Measurements from ENCODE around the gene YBX1. TPM values are rescaled to one million over a fixed set of nuclear protein-coding genes. Genes with fewer than 3 reads are reported as not detected.
A peak's percentile ranks its signal among the peaks of the same experiment; 100 is the strongest.
"Not testable (repeated sequence)": the region's sequence is repeated elsewhere in the genome, so short reads cannot be mapped to it uniquely, and the experiment has no call there.

YBX1 gene
- polyA plus RNA-seq, 3 donors from 2014 or later = 51.5 to 70.0 (median 69.4) TPM

DNA sequence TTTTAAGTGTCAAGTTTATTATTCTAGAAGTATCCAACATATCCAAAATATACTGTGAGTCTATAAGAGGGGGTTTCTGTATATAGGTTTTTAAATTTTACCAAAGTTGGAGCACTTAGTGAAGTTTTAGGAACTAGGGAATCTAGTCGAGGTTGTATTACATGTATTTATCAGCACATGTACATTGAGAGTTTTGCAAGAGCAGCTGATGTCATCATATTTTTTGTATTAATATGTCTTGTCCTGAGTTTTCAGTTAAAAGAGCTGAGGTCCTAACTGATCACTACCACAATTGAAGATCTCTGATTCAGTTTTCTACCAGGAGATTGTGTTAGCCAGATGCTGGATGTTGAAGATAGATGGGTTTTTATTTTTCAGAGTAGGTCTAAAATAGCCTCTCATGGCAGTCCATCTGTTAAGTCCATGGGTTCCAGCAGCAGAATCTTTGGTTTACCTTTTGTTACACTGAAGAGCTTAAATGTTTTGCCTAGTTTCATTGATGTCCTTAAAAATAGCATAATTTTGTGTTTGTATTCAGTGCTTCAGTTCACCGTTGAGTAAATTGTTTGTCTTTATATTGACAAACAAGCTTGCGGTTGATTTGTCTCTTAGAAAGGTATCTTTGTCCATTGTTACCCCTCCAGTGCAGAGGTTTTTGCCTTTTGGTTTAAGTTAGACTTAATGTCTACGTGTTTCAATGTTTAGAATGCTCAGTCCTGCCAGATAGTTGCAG, 16.0 kb downstream of the YBX1 start:
- H3K9me3 Mint-ChIP-seq = no peaks in the 10 kb centered on the region

DNA sequence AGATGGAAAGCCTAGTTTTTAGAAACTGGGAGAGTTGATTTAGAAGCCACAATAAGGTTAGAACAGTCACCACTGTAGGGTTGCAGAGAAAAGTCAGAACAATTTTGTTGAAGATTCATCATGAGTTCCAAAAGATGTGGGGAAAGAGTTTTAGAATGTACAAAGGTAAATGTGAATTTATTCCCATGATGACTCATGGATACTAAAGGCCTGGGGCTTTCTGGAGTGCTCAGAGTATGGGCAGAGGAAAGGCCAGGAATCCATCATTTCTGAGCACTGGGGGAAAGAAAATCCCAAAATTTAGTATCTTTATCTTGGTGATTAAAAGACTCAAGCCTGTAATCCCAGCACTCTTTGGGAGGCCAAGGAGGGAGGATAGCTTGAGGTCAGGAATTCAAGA, 17.8 kb downstream of the YBX1 start:
- Mint-ChIP-seq H3K27ac (peak overlapping the region in 3 of 6 donors; percentile 17 to 64 (median 49)), H3K4me1 (peaks cover 11 to 15% of the 10 kb centered on the region in 2 donors), H3K27me3 (ENCODE audit: low read depth in 3 of 3) (peaks cover 2 to 9% (median 4%) of the 10 kb centered on the region in 3 donors), H3K36me3 (peaks cover 3 to 64% (median 30%) of the 10 kb centered on the region in 3 donors), H3K4me3 (no peak overlapping the region), H3K9me3 (no peaks in the 10 kb centered on the region)
- no peak for DNase-seq

More for the DNA sequence above, 16.0 kb downstream of the YBX1 start:
- peak overlapping the region in 2 of 6 donors; percentile 24 to 79 for H3K27ac Mint-ChIP-seq
- peaks cover 3 to 49% (median 21%) of the 10 kb centered on the region in 3 donors for H3K36me3 Mint-ChIP-seq
- H3K27me3 Mint-ChIP-seq (ENCODE audit: low read depth in 3 of 3) = peaks cover 2 to 9% (median 4%) of the 10 kb centered on the region in 3 donors
- peaks cover 20 to 26% of the 10 kb centered on the region in 2 donors for H3K4me1 Mint-ChIP-seq
- DNase-seq = no peak
- no peak overlapping the region for H3K4me3 Mint-ChIP-seq

DNA sequence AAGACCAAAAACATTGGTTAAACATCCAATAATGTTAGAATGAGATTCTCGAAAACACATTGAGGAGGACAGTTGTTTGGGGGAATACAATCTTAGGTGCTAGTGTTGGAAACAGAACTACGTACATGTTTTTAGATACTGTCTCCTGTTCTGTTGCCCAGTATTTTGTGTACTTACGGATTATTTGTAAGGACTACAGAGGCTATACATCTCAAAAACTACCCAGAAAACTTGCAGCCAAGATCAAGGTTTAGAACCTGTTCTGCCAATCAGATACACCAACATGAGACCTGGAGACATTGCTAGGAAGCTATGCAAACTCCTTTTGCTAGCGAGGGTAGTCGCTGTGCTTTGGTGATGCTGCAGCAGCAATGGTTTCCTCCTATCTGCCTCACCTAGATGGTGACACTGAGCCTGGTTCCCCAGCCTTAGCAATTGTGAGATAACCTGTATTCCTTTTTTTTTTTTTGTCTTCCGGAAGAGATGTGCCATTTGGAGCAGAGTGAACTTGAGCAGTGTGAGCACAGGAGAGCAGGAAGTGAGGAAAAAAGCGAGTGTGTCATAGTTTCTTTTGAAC, 21.8 kb downstream of the YBX1 start:
- Mint-ChIP-seq H3K27ac (peak overlapping the region in 4 of 6 donors; percentile 19 to 50 (median 34)), H3K27me3 (ENCODE audit: low read depth in 3 of 3) (peaks cover 2 to 5% (median 4%) of the 10 kb centered on the region in 3 donors), H3K4me3 (no peak overlapping the region), H3K36me3 (peaks cover 0 to 67% (median 24%) of the 10 kb centered on the region in 3 donors), H3K4me1 (peaks cover 1 to 7% of the 10 kb centered on the region in 2 donors), H3K9me3 (no peaks in the 10 kb centered on the region)
- DNase-seq = no peak

DNA sequence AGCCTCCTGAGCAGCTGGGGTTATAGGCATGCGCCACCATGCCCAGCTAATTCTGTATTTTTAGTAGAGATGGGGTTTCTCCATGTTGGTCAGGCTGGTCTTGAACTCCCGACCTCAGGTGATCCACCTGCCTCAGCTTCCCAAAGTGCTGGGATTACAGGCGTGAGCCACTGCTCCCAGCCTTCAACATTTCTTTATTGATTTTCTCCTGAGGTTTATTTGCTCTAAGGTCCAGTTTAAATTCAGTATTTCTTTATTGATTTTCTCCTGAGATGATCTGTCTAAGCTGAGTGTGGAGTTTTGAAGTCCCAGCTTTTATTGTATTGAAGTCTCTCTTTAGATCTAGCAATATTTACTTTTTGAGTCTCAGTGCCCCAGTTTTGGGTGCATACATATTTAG, 30.6 kb downstream of the YBX1 start:
- H3K27ac Mint-ChIP-seq; H3K4me3 Mint-ChIP-seq; DNase-seq; H3K27me3 Mint-ChIP-seq (ENCODE audit: low read depth in 3 of 3): not testable (repeated sequence)
- Mint-ChIP-seq H3K9me3 (peaks cover 13 to 25% (median 19%) of the 10 kb centered on the region in 6 donors), H3K36me3 (peaks cover 42 to 59% (median 59%) of the 10 kb centered on the region in 3 donors), H3K4me1 (peaks cover 6 to 23% of the 10 kb centered on the region in 2 donors)

DNA sequence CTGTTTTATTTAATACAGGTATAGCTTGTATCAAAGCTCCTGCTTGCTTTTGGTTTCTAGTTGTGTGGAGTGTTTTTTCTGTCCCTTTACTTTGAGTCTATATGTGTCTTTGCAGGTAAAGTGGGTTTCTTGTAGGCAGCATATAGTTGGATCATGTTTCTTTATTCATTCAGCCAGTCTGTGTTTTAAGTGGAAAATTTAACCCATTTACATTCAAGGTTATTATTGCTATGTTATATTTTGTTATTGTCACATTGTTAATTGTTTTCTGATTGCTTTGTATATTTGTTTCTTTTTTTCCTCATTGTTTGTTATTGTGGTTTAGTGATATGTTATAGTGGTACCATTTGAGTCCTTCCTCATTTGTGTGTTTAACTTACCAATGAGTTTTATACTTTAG, 31.1 kb downstream of the YBX1 start:
- no peak overlapping the region for H3K4me3 Mint-ChIP-seq
- H3K4me1 Mint-ChIP-seq = peaks cover 6 to 23% of the 10 kb centered on the region in 2 donors
- H3K27ac Mint-ChIP-seq = no peak overlapping the region
- H3K9me3 Mint-ChIP-seq = peaks cover 13 to 25% (median 19%) of the 10 kb centered on the region in 6 donors
- H3K27me3 Mint-ChIP-seq (ENCODE audit: low read depth in 3 of 3) = peaks cover 0 to 5% (median 0%) of the 10 kb centered on the region in 3 donors
- DNase-seq = no peak
- peaks cover 42 to 59% (median 55%) of the 10 kb centered on the region in 3 donors for H3K36me3 Mint-ChIP-seq

DNA sequence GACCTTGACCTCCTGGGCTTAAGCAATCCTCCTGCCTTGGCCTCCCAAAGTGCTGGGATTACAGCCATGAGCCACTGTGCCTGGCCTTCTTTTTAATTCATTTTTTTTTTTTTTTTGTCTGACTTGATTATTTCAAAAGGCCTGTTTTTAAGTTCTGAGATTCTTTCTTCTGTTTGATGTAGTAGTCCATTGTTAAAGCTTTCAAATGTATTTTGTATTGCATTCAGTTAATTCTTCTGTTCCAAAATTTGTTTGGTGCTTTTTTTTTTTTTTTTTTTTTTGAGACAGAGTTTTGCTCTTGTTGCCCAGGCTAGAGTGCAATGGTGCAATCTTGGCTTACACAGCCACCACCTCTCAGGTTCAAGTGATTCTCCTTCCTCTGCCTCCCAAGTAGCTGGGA, 32.2 kb downstream of the YBX1 start:
- Mint-ChIP-seq H3K9me3 (peaks cover 13 to 25% (median 19%) of the 10 kb centered on the region in 6 donors), H3K36me3 (peaks cover 42 to 57% (median 53%) of the 10 kb centered on the region in 3 donors), H3K4me1 (peaks cover 6 to 23% of the 10 kb centered on the region in 2 donors)
- H3K27ac Mint-ChIP-seq; H3K4me3 Mint-ChIP-seq; H3K27me3 Mint-ChIP-seq (ENCODE audit: low read depth in 3 of 3); DNase-seq: not testable (repeated sequence)

DNA sequence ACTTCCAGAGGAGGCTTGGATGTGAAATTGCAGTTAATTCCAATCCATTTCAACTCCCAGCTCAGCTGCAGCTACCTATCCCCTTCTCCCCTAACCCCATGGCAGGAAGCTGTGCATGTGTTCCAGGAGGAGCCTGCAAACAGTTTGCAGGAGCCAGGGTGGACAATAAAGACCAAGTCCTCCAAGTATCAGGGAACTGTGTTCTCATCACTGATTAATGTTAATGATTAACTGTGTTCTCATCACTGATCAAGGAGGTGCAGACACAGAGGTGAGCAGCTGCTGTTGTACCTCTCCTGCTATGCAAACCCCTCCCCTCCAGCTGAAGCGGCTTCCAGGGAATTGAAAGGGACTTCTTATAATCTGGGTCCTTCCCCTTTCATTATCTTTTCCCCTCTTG, 38.6 kb downstream of the YBX1 start:
- H3K27me3 Mint-ChIP-seq (ENCODE audit: low read depth in 3 of 3) = peaks cover 0 to 3% (median 0%) of the 10 kb centered on the region in 3 donors
- DNase-seq = no peak
- no peak overlapping the region for H3K27ac Mint-ChIP-seq
- H3K9me3 Mint-ChIP-seq = peaks cover 0 to 1% (median 0%) of the 10 kb centered on the region in 6 donors
- H3K4me1 Mint-ChIP-seq = no peaks in the 10 kb centered on the region
- peaks cover 7 to 15% (median 8%) of the 10 kb centered on the region in 3 donors for H3K36me3 Mint-ChIP-seq
- H3K4me3 Mint-ChIP-seq = no peak overlapping the region

DNA sequence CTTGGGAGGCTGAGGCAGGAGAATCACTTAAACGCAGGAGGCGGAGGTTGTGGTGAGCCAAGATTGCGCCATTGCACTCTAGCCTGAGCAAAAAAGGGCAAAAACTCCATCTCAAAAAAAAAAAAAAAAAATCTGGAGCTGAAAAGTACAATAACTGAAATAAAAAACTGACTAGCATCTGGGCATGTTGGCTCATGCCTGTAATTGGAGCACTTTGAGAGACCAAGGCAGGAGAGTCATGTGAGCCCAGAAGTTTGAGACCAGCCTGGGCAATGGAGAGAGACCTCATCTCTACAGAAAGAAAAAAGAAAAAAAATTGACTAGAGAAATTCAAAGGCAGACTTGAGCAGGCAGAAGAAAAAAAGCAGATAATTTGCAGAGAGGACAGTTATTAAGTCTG, 39.7 kb downstream of the YBX1 start:
- H3K9me3 Mint-ChIP-seq = peaks cover 0 to under 1% (median 0%) of the 10 kb centered on the region in 6 donors
- H3K4me1 Mint-ChIP-seq = no peaks in the 10 kb centered on the region
- H3K4me3 Mint-ChIP-seq = no peak overlapping the region
- peaks cover 2 to 7% (median 5%) of the 10 kb centered on the region in 3 donors for H3K36me3 Mint-ChIP-seq
- peaks cover 0 to 3% (median 0%) of the 10 kb centered on the region in 3 donors for H3K27me3 Mint-ChIP-seq (ENCODE audit: low read depth in 3 of 3)
- no peak overlapping the region for H3K27ac Mint-ChIP-seq
- no peak for DNase-seq

DNA sequence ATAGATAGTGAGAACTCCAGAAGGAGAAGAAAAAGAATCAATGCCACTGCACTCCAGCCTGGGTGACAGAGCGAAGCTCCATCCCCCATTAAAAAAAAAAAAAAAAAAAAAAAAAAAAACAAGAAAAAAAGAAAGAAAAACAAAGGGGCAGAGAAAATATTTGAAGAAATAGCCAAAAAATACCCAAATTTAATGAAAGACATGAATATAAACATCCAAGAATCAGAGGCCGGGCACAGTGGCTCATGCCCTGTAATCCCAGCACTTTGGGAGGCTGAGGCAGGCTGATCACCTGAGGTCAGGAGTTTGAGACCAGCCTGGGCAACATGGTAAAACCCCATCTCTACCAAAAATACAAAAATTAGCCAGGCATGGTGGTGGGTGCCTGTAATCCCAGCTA, 40.2 kb downstream of the YBX1 start:
- H3K9me3 Mint-ChIP-seq; H3K27ac Mint-ChIP-seq; H3K4me1 Mint-ChIP-seq; DNase-seq; H3K27me3 Mint-ChIP-seq (ENCODE audit: low read depth in 3 of 3); H3K36me3 Mint-ChIP-seq; H3K4me3 Mint-ChIP-seq: not testable (repeated sequence)

DNA sequence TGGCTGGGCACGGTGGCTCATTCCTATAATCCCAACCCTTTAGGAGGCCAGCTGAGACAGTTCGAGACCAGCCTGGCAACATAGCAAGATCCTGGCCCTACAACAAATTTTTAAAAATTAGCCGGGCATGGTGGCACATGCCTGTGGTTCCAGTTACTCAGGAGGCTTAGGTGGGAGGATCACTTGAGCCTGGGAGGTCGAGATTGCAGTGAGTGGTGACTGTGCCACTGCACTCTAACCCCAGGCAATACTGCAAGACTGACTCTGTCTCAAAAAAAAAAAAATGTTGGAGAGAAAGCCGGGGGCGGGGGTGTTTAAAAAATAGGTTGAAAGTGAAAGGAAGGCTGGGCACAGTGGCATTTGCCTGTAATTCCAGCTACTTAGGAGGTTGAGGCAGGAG, 41.3 kb downstream of the YBX1 start:
- H3K27me3 Mint-ChIP-seq (ENCODE audit: low read depth in 3 of 3) = peaks cover 0 to 3% (median 0%) of the 10 kb centered on the region in 3 donors
- H3K4me3 Mint-ChIP-seq = no peak overlapping the region
- no peaks in the 10 kb centered on the region for H3K9me3 Mint-ChIP-seq
- H3K4me1 Mint-ChIP-seq = no peaks in the 10 kb centered on the region
- H3K27ac Mint-ChIP-seq = peak overlapping the region in 1 of 6 donors; percentile 35
- DNase-seq = no peak
- H3K36me3 Mint-ChIP-seq = no peaks in the 10 kb centered on the region

DNA sequence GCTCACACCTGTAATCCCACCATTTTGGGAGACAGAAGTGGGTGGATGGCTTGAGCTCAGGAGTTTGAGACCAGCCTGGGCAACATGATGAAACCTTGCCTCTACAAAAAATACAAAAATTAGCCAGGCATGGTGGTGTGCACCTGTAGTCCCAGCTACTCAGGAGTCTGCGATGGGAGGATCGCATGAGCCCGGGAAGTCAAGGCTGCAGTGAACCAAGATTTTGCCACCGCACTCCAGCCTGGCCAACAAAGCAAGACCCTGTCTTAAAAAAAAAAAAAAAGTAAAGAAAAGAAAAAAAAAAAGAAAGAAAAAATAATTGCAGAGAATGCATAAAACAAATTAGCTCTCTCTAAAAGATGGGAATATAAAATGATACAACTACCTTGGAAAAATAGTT, 43.6 kb downstream of the YBX1 start:
- not testable (repeated sequence) for H3K27me3 Mint-ChIP-seq (ENCODE audit: low read depth in 3 of 3); H3K27ac Mint-ChIP-seq

DNA sequence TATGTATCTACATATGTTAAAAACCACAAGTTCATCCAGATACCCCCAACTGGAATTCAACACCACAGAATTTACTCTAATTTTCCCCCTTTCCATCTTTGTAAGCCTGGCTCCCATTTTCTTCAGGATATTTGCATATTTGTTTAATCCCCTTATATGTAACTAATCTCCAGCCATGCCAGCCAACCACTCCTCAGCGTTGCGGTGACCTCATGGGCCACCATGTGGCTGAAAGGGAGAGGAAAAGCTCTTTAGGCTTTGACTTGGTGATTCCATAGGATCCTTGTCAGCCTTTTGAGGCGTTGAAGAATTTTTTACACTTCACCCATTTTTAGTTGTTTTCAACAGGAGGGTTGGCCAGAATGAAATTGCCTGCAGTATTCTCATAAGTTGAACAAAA, 47.8 kb downstream of the YBX1 start:
- H3K9me3 Mint-ChIP-seq = no peaks in the 10 kb centered on the region
- no peaks in the 10 kb centered on the region for H3K27me3 Mint-ChIP-seq (ENCODE audit: low read depth in 3 of 3)
- no peaks in the 10 kb centered on the region for H3K4me1 Mint-ChIP-seq
- H3K4me3 Mint-ChIP-seq = no peak overlapping the region
- H3K36me3 Mint-ChIP-seq = no peaks in the 10 kb centered on the region
- no peak for DNase-seq
- no peak overlapping the region for H3K27ac Mint-ChIP-seq

More for the DNA sequence above, 43.6 kb downstream of the YBX1 start:
- not testable (repeated sequence) for H3K4me1 Mint-ChIP-seq, H3K36me3 Mint-ChIP-seq, DNase-seq, H3K9me3 Mint-ChIP-seq, H3K4me3 Mint-ChIP-seq

DNA sequence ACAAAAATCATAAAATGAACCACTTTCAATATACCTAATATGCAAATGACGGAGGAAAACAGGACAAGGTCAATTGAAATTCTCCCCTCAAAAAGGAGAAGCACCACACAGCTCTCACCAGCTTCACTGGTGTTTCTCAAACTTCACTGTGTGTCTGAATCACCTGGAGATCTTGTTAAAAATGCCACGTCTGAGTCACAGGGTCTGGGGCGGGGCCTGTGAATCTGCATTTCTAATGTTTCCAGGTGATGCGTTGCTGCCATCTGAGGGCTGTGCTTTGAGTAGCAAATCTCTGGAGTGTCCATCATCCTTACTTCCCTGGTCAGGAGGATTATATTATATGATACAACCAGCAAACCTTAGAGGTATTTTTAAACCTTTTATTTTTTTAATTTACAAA, 48.8 kb downstream of the YBX1 start:
- no peak for DNase-seq
- H3K36me3 Mint-ChIP-seq = no peaks in the 10 kb centered on the region
- H3K27ac Mint-ChIP-seq = no peak overlapping the region
- H3K27me3 Mint-ChIP-seq (ENCODE audit: low read depth in 3 of 3) = no peaks in the 10 kb centered on the region
- H3K4me3 Mint-ChIP-seq = no peak overlapping the region
- no peaks in the 10 kb centered on the region for H3K9me3 Mint-ChIP-seq
- no peaks in the 10 kb centered on the region for H3K4me1 Mint-ChIP-seq

DNA sequence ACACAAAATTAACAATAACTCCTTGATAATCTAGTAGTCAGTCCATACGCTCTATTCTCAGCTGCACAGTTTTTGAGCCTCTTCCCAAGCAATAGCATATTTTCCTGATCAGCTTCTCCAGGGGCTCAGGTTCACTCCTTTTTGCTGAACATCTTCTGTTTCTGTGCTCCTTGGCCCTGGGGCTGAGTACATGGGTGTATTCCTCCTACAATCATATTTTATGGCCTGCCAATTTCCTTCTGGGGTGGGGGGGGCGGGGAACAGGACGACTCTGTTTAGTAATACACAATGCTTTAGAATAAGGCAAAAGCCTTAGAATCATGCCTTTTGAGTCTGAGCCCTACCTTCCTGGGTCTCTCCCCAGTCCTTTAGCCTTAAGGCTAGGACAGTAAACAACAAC, 49.4 kb downstream of the YBX1 start:
- Mint-ChIP-seq H3K27ac (no peak overlapping the region), H3K9me3 (no peaks in the 10 kb centered on the region), H3K36me3 (no peaks in the 10 kb centered on the region), H3K4me3 (no peak overlapping the region), H3K4me1 (no peaks in the 10 kb centered on the region), H3K27me3 (ENCODE audit: low read depth in 3 of 3) (peaks cover 0 to 2% (median 0%) of the 10 kb centered on the region in 3 donors)
- no peak for DNase-seq

Data from immature natural killer cell (primary cell).